Testis (tissue), 2 donors: Measurements from ENCODE around the gene LMNTD2.

Source experiments
- CTCF ChIP-seq, 3 experiments: fragments of 450-650 bp in 2 of 3; fragments of 200-600 bp in 1 of 3; sonication (generic) in 1 of 3; IDR thresholded peaks; one replicate each; pipeline ENCODE4 v1.5.1; 2016 to 2019; ENCODE audit warnings: antibody characterized with exemption in 3 of 3, mild to moderate bottlenecking in 2 of 3, moderate library complexity in 1 of 3
- POLR2A ChIP-seq: fragments of 450-650 bp; IDR thresholded peaks from one replicate; pipeline ENCODE4 v1.6.1; 2017; ENCODE audit warnings: antibody characterized with exemption, mild to moderate bottlenecking, moderate library complexity

- no peak for TF ChIP-seq CTCF (IDR thresholded peaks at IDR 0.05)
- no peak for TF ChIP-seq POLR2A
Observed at GRCh38 chr11:607020-607780, 46.7 kb upstream of the LMNTD2 start.
